Endothelial cell of umbilical vein (primary cell): ENCODE data around the gene ILF2. TPM values are rescaled to one million over a fixed set of nuclear protein-coding genes. Genes with fewer than 3 reads are reported as not detected.

ENCODE experiments used
- BruUV-seq: library from RNA; stranded (reverse); fragments of 400-500 nt; replicated peaks from 2 replicates; lab custom pipeline; 2021; lab: Mats Ljungman, UMichigan
- CTCF ChIA-PET: fragments of 300-600, 350-600 bp; sonication (Branson Sonifier 250); formaldehyde crosslinking; loops from one replicate; lab custom pipeline; 2021; ENCODE audit warnings: antibody characterized with exemption, inconsistent platforms; lab: Charles Lee
- POLR2A ChIA-PET: fragments of 300-600, 350-600 bp; sonication (Branson Sonifier 250); formaldehyde crosslinking; loops from one replicate; lab custom pipeline; 2021; ENCODE audit warnings: antibody characterized with exemption, inconsistent platforms; lab: Charles Lee
- DNase-seq: peaks from one replicate; pipeline ENCODE4 v3.0.0-alpha.2; 2011; ENCODE audit warnings: low read depth, low spot score
- FAIRE-seq: peaks from 2 replicates; lab custom pipeline; 2011; peaks lifted over from hg19 to GRCh38; lab: Jason Lieb, UNC
- H2AFZ ChIP-seq: 2 replicates; pipeline ENCODE4 v1.6.0; 2012; ENCODE audit warnings: low read depth, low read length, control low read depth, inconsistent platforms
- H3K27ac ChIP-seq: 2 replicates; pipeline ENCODE4 v1.5.1; 2011; ENCODE audit warnings: low read depth, mild to moderate bottlenecking, control low read depth, low read length, moderate library complexity; ENCODE audit not compliant: insufficient read depth
- H3K27me3 ChIP-seq, 2 experiments: 2 replicates each; pipeline versions ENCODE4 v1.6.0 to v1.6.1; 2011; ENCODE audit warnings: low read length in 2 of 2, mixed read lengths in 1 of 2; ENCODE audit not compliant: control insufficient read depth in 2 of 2, insufficient read depth in 2 of 2
- H3K36me3 ChIP-seq, 2 experiments: 2 replicates in 1 of 2; 3 replicates in 1 of 2; pipeline ENCODE4 v1.5.1; 2011; ENCODE audit warnings: low read length in 2 of 2, mild to moderate bottlenecking in 1 of 2, moderate library complexity in 1 of 2; ENCODE audit not compliant: control insufficient read depth in 2 of 2, insufficient read depth in 2 of 2; ENCODE audit errors: extremely low read depth in 1 of 2
- H3K4me1 ChIP-seq: 3 replicates; pipeline ENCODE4 v1.5.1; 2011; ENCODE audit warnings: mild to moderate bottlenecking, low read length; ENCODE audit not compliant: control insufficient read depth, insufficient read depth; ENCODE audit errors: extremely low read depth
- H3K4me2 ChIP-seq: 2 replicates; pipeline ENCODE4 v1.6.1; 2011; ENCODE audit warnings: low read length, control low read depth, mixed read lengths; ENCODE audit not compliant: insufficient read depth
- H3K4me3 ChIP-seq, 3 experiments: fragments of 200-600 bp in 1 of 3; sonication (generic), shearing (Covaris generic) in 1 of 3; replicated peaks in 1 of 3; 2 replicates each; pipeline ENCODE4 v1.5.1; 2011 to 2016; ENCODE audit warnings: control low read depth in 3 of 3, low read length in 3 of 3, mild to moderate bottlenecking in 2 of 3, inconsistent platforms in 1 of 3, low read depth in 1 of 3, moderate library complexity in 1 of 3; ENCODE audit not compliant: insufficient read depth in 1 of 3
- H3K79me2 ChIP-seq: 2 replicates; pipeline ENCODE4 v1.6.0; 2012; ENCODE audit warnings: low read length, inconsistent platforms; ENCODE audit not compliant: control insufficient read depth, insufficient read depth
- H3K9ac ChIP-seq: replicated peaks from 2 replicates; pipeline ENCODE3; 2011; ENCODE audit warnings: low read length, control low read depth; ENCODE audit not compliant: insufficient read depth; ENCODE audit errors: extremely low read depth
- H3K9me1 ChIP-seq: replicated peaks from 3 replicates; pipeline ENCODE4 v1.6.0; 2011; ENCODE audit warnings: mild to moderate bottlenecking, low read length; ENCODE audit not compliant: control insufficient read depth, insufficient read depth; ENCODE audit errors: extremely low read depth
- H3K9me3 ChIP-seq: replicated peaks from 2 replicates; pipeline ENCODE4 v1.5.1; 2012; ENCODE audit warnings: low read length, inconsistent platforms; ENCODE audit not compliant: control insufficient read depth, insufficient read depth
- H4K20me1 ChIP-seq: replicated peaks from 2 replicates; pipeline ENCODE3; 2011; ENCODE audit warnings: mild to moderate bottlenecking, low read length; ENCODE audit not compliant: control insufficient read depth, insufficient read depth; ENCODE audit errors: extremely low read depth
- EZH2 ChIP-seq: IDR thresholded peaks from 2 replicates; pipeline ENCODE4 v1.6.1; 2012; ENCODE audit warnings: borderline replicate concordance, low read depth, mild to moderate bottlenecking, moderate library complexity, low read length, inconsistent platforms; ENCODE audit not compliant: severe bottlenecking
- GATA2 ChIP-seq: IDR thresholded peaks from 2 replicates; pipeline ENCODE4 v1.7.0; 2011; ENCODE audit warnings: low read depth, mild to moderate bottlenecking, moderate library complexity, mixed read lengths, low read length; ENCODE audit not compliant: insufficient read length, insufficient read depth
- MYC ChIP-seq: IDR thresholded peaks from one replicate; pipeline ENCODE4 v1.6.1; 2011; ENCODE audit warnings: mild to moderate bottlenecking, low read depth, low read length
- POLR2A ChIP-seq: IDR thresholded peaks from 2 replicates; pipeline ENCODE4 v1.6.1; 2012; ENCODE audit warnings: low read depth, mild to moderate bottlenecking, control low read depth, low read length
- POLR2AphosphoS5 ChIP-seq: IDR thresholded peaks from 2 replicates; pipeline ENCODE4 v1.6.1; 2012; ENCODE audit warnings: low read depth, mild to moderate bottlenecking, control low read depth, low read length, moderate library complexity; ENCODE audit not compliant: insufficient read depth
- dilution Hi-C: fragments of 300-500 bp; cut with MboI; formaldehyde crosslinking; loops from one replicate; pipeline ENCODE4 v1.15.0; 2019; ENCODE audit warnings: low sequenced_read_pairs; ENCODE audit not compliant: extremely low pct_ligation_motif_present
- intact Hi-C: fragments of 100-400 bp; cut with micrococcal nuclease; formaldehyde crosslinking; loops from one replicate; pipeline ENCODE4 v1.10.0; 2022
- polyA plus RNA-seq, 4 experiments: library from polyadenylated mRNA; depleted of rRNA in 3 of 4; stranded (reverse) in 3 of 4; unstranded in 1 of 4; fragments of >200 nt; gene quantifications; 2 replicates each; pipeline versions ENCODE4 v1.2.1 to v1.2.3, GENCODE V29; 2011 to 2012; ENCODE audit warnings: missing spikeins in 1 of 4
- total RNA-seq: library from RNA; stranded (reverse); gene quantifications from 2 replicates; pipeline ENCODE4 v1.2.3, GENCODE V29; 2021
- TF ChIP-seq, protein P1 (sequence below): IDR thresholded peaks from 2 replicates; pipeline ENCODE4 v1.6.1; 2011; ENCODE audit not compliant: insufficient read depth, insufficient read length

Gene ILF2
- total and polyA plus RNA-seq, 2 donors (not counting 3 experiments of a cell fraction or from before 2014, with no cell fraction given) = 271 to 303 TPM

DNA sequence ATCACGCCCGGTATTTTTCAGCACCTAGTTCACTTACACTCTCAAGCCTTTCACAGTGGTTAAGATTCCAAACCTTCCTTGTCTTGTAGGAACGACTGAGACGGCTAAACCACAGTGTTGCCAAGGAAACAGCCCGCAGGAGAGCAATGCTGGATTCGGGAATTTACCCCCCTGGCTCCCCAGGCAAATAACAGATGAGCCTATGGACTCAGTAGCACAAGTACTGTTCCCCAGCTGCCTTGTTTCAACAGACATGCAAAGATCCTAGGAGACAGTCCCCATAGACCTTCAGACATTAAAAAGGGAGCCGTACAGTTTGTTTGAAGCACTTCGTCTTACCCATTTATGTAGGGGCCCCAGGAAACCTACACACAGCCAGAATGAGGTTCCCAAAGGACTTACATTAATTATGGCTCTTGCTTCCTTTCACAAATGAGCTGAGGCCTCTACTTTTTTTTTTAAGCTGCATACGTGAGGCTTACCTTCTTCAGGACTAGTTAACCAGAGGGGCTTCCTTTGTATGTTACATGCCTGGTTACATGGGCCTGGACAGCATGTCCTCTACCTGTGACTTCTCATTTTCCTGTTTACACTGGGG lies 9.6 kb downstream of the ILF2 start:
- no peak overlapping the region for H3K9ac ChIP-seq
- TF ChIP-seq POLR2AphosphoS5 = peak; percentile 55
- TF ChIP-seq, protein P1, sequence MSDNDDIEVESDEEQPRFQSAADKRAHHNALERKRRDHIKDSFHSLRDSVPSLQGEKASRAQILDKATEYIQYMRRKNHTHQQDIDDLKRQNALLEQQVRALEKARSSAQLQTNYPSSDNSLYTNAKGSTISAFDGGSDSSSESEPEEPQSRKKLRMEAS = no peak
- TF ChIP-seq POLR2A = peak; percentile 6
- no peak for TF ChIP-seq EZH2
- dilution Hi-C loops = no loop called here
- H3K4me3 ChIP-seq = no peak overlapping the region
- H3K79me2 ChIP-seq = peaks cover 13% of the 10 kb centered on the region
- no peaks in the 10 kb centered on the region for H4K20me1 ChIP-seq
- POLR2A ChIA-PET = interaction anchor here (0.7 kb wide), 1 partner anchor 421 kb away, joined by 4 read pairs; no protein-coding TSS in a partner anchor
- FAIRE-seq (no peak), DNase-seq (no peak)
- CTCF ChIA-PET = interaction anchor here (1.0 to 1.9 kb wide), 3 partner anchors 13 to 89 kb away, joined by 3 to 5 read pairs (median 4); partner anchors contain the start of gene S100A13
- H3K9me3 ChIP-seq = no peaks in the 10 kb centered on the region
- peaks cover 31 to 33% of the 10 kb centered on the region in 2 experiments for H3K36me3 ChIP-seq
- no peak overlapping the region for H3K27ac ChIP-seq
- H3K4me2 ChIP-seq = no peak overlapping the region
- no peak overlapping the region for H2AFZ ChIP-seq
- no peaks in the 10 kb centered on the region for H3K27me3 ChIP-seq
- BruUV-seq = no TSS peak
- intact Hi-C loops = no loop called here
- no peaks in the 10 kb centered on the region for H3K9me1 ChIP-seq
- peaks cover 7% of the 10 kb centered on the region for H3K4me1 ChIP-seq

DNA sequence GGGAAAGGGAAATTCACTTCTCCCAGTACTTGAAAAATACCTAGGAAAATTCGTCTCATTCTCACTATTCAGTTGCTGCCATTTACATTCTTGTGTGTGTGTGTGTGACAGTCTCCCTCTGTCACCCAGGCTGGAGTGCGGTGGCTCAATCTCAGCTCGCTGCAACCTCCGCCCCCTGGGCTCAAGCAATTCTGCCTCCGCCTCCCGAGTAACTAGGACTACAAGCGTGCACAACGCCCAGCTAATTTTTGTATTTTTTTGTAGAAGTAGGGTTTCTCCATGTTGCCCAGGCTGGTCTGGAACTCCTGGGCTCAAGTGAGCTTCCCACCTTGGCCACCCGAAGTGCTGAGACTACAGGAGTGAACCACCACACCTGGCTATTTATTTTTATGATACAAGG lies 11.1 kb downstream of the ILF2 start:
- peak overlapping the region; percentile 90 for H3K4me2 ChIP-seq
- ChIA-PET POLR2A (interaction anchor here (1.3 kb wide), 2 partner anchors 11 to 26 kb away, joined by 3 to 4 read pairs; partner anchors contain the start of gene CHTOP), CTCF (interaction anchor here (1.0 to 2.2 kb wide), 4 partner anchors 33 to 149 kb away, joined by 4 to 13 read pairs (median 4); partner anchors contain the start of gene S100A13)
- H4K20me1 ChIP-seq = no peaks in the 10 kb centered on the region
- peaks cover 13% of the 10 kb centered on the region for H3K79me2 ChIP-seq
- DNase-seq = no peak
- no peaks in the 10 kb centered on the region for H3K9me3 ChIP-seq
- FAIRE-seq = no peak
- dilution Hi-C loops = no loop called here
- H3K27ac ChIP-seq = no peak overlapping the region
- BruUV-seq = no TSS peak
- H3K27me3 ChIP-seq = no peaks in the 10 kb centered on the region
- no peak overlapping the region for H2AFZ ChIP-seq
- peaks cover 20 to 25% of the 10 kb centered on the region in 2 experiments for H3K36me3 ChIP-seq
- intact Hi-C loops = loop anchor here (2.0 kb wide), 1 partner anchor 25 kb away; the partner anchor contains the start of gene CHTOP
- H3K4me1 ChIP-seq = peaks cover 7% of the 10 kb centered on the region
- TF ChIP-seq MYC (no peak), GATA2 (no peak)
- H3K9ac ChIP-seq = no peak overlapping the region
- H3K9me1 ChIP-seq = no peaks in the 10 kb centered on the region
- peak overlapping the region in 1 of 3 experiments; percentile 91 for H3K4me3 ChIP-seq
